NOMO-1 treated with DMSO at 0.1 percent for 48 hours (cell line): ENCODE measurements around the gene DDC.

Source experiments
- DNase-seq: peaks from one replicate; lab custom pipeline; 2025; ENCODE audit not compliant: unreplicated experiment; lab: John Stamatoyannopoulos, UW

The DDC gene

GRCh38 chr7:50418086-50418515 lies 147.1 kb downstream of the DDC start:
- peak; percentile 79 for DNase-seq

GRCh38 chr7:50416527-50417182 lies 148.6 kb downstream of the DDC start:
- DNase-seq, result peak; percentile 85

GRCh38 chr7:50415844-50416364 lies 149.3 kb downstream of the DDC start:
- no peak for DNase-seq

- no peak for DNase-seq
Measured at GRCh38 chr7:50413561-50413960, 151.6 kb downstream of the DDC start.

- DNase-seq, result peak; percentile 78
Measured at GRCh38 chr7:50412973-50413372, 152.2 kb downstream of the DDC start.

- DNase-seq, result no peak
Measured at GRCh38 chr7:50411332-50411731, 153.9 kb downstream of the DDC start.

GRCh38 chr7:50409856-50410745 lies 155.1 kb downstream of the DDC start:
- DNase-seq, result peak; percentile 84
